ENCODE data around the gene COX7A1.

- TF ChIP-seq TAF1 (IDR thresholded peaks at IDR 0.05; ENCODE audit: borderline replicate concordance, insufficient read depth, low read length) (no peak), REST (IDR thresholded peaks at IDR 0.05; ENCODE audit: insufficient read depth in 1 of 2, low read depth in 2 of 2, low read length in 2 of 2) (no peak), POLR2AphosphoS5 (IDR thresholded peaks at IDR 0.05; ENCODE audit: low read depth, low read length) (no peak), SIN3A (IDR thresholded peaks at IDR 0.05; ENCODE audit: borderline replicate concordance, insufficient read depth, low read length) (no peak), FOXP2 (optimal IDR thresholded peaks at IDR 0.05; ENCODE audit: borderline replicate concordance, extremely low read depth, extremely low read length, insufficient read depth) (no peak)
Observed at GRCh38 chr19:36113425-36113824, 38.8 kb downstream of the COX7A1 start.
